ENCODE measurements around the gene MCEMP1.

MCEMP1 gene

GRCh38 chr19:7697721-7698287 is 20.9 kb downstream of the MCEMP1 start:
- no peak for DNase-seq (ENCODE audit: low read depth in 2 of 2)

- no peak for DNase-seq (ENCODE audit: low read depth in 2 of 2)
Measured at GRCh38 chr19:7698583-7698982, 21.7 kb downstream of the MCEMP1 start.

GRCh38 chr19:7699003-7699402 is 22.1 kb downstream of the MCEMP1 start:
- no peak for DNase-seq (ENCODE audit: low read depth in 2 of 2)

GRCh38 chr19:7699417-7700401 is 22.8 kb downstream of the MCEMP1 start:
- DNase-seq (ENCODE audit: low read depth in 2 of 2), result no peak

GRCh38 chr19:7701049-7701653 is 24.3 kb downstream of the MCEMP1 start:
- no peak for DNase-seq (ENCODE audit: low read depth in 2 of 2)

- no peak for DNase-seq (ENCODE audit: low read depth in 2 of 2)
Measured at GRCh38 chr19:7701654-7702457, 25.0 kb downstream of the MCEMP1 start, which contains the start of gene FCER2. FCER2 (minus strand) TSS chr19:7702131; CDS start chr19:7699760, 2,371 bp downstream.

- DNase-seq (ENCODE audit: low read depth in 2 of 2), result no peak
Measured at GRCh38 chr19:7703332-7703731, 26.4 kb downstream of the MCEMP1 start.

GRCh38 chr19:7704280-7705060 is 27.6 kb downstream of the MCEMP1 start:
- DNase-seq (ENCODE audit: low read depth in 2 of 2), result no peak

GRCh38 chr19:7705387-7706187 is 28.7 kb downstream of the MCEMP1 start:
- DNase-seq (ENCODE audit: low read depth in 2 of 2), result peak; percentile 32 to 43

- no peak for DNase-seq (ENCODE audit: low read depth in 2 of 2)
Measured at GRCh38 chr19:7706188-7706954, 29.5 kb downstream of the MCEMP1 start.

GRCh38 chr19:7706955-7707456 is 30.1 kb downstream of the MCEMP1 start:
- DNase-seq (ENCODE audit: low read depth in 2 of 2), result no peak

- DNase-seq (ENCODE audit: low read depth in 2 of 2), result no peak
Measured at GRCh38 chr19:7709932-7710460, 33.1 kb downstream of the MCEMP1 start.

GRCh38 chr19:7710616-7711015 is 33.7 kb downstream of the MCEMP1 start:
- DNase-seq (ENCODE audit: low read depth in 2 of 2), result no peak

- DNase-seq (ENCODE audit: low read depth in 2 of 2), result no peak
Measured at GRCh38 chr19:7715671-7716070, 38.8 kb downstream of the MCEMP1 start.

GRCh38 chr19:7716762-7717161 is 39.9 kb downstream of the MCEMP1 start:
- no peak for DNase-seq (ENCODE audit: low read depth in 2 of 2)

GRCh38 chr19:7718668-7719067 is 41.8 kb downstream of the MCEMP1 start:
- DNase-seq (ENCODE audit: low read depth in 2 of 2), result no peak

GRCh38 chr19:7720351-7720750 is 43.5 kb downstream of the MCEMP1 start:
- DNase-seq (ENCODE audit: low read depth in 2 of 2), result no peak

GRCh38 chr19:7722231-7722651 is 45.4 kb downstream of the MCEMP1 start:
- no peak for DNase-seq (ENCODE audit: low read depth in 2 of 2)

GRCh38 chr19:7725791-7726190 is 48.9 kb downstream of the MCEMP1 start:
- no peak for DNase-seq (ENCODE audit: low read depth in 2 of 2)
